ENCODE results near the gene VWA3B.

DNA sequence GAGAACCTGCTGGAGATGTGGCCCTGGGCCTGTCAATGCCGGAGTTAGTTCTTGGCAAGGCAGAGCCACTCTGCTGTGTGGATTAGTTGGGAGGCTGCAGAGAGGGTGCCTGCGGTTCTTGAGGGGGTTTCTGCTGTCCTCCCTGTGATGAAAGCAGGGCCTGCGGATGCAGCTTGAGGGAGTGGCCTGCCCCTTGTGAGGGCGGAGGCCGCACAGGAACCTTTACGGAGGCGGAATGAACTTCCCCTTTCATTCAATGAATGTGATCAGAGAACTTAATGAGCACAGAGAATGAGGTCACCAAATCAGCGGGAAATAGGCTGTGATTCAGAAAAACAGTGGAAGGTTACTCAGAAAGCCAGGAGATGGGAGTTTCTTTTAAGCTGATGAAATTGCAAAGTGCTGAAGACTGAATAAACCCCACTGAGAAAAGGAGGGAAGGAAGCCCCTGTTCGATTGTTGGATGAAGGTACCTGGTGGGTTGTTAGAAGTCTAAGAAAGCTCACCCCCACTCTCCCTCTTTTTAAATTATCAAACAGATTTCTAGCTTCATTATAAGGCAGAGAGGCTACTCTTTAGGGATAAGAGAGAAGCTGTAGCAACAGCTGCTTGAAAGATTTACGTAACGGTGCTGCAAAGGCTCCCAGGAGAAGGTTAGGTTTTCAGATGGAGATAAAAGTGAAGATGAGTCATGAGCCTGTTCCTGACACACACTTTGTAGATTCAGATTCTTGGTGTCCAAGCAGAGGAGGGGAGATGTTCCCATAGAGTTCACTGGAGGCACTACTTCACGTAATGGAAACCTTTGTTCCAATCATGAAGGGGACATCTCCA, 47.4 kb downstream of the VWA3B start:
- TF ChIP-seq, protein P1, sequence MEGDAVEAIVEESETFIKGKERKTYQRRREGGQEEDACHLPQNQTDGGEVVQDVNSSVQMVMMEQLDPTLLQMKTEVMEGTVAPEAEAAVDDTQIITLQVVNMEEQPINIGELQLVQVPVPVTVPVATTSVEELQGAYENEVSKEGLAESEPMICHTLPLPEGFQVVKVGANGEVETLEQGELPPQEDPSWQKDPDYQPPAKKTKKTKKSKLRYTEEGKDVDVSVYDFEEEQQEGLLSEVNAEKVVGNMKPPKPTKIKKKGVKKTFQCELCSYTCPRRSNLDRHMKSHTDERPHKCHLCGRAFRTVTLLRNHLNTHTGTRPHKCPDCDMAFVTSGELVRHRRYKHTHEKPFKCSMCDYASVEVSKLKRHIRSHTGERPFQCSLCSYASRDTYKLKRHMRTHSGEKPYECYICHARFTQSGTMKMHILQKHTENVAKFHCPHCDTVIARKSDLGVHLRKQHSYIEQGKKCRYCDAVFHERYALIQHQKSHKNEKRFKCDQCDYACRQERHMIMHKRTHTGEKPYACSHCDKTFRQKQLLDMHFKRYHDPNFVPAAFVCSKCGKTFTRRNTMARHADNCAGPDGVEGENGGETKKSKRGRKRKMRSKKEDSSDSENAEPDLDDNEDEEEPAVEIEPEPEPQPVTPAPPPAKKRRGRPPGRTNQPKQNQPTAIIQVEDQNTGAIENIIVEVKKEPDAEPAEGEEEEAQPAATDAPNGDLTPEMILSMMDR (IDR thresholded peaks at IDR 0.05; ENCODE audit: poor library complexity) = no peak
- TF ChIP-seq EZH2 (IDR thresholded peaks at IDR 0.05; ENCODE audit: borderline replicate concordance) (no peak), EZH2phosphoT487 (IDR thresholded peaks at IDR 0.05; ENCODE audit: low read depth, severe bottlenecking, unreplicated experiment) (no peak)
